22Rv1 (cell line): ENCODE measurements around the gene LRBA.

Experiments
- ZFX ChIP-seq: fragments of 450-650 bp; IDR thresholded peaks from 2 replicates; pipeline ENCODE4 v1.6.1; 2017; ENCODE audit warnings: antibody characterized with exemption, borderline replicate concordance
- TF ChIP-seq, protein P1 (sequence below): fragments of 450-650 bp; IDR thresholded peaks from 2 replicates; pipeline ENCODE4 v1.5.1; 2017; ENCODE audit warnings: mild to moderate bottlenecking

DNA sequence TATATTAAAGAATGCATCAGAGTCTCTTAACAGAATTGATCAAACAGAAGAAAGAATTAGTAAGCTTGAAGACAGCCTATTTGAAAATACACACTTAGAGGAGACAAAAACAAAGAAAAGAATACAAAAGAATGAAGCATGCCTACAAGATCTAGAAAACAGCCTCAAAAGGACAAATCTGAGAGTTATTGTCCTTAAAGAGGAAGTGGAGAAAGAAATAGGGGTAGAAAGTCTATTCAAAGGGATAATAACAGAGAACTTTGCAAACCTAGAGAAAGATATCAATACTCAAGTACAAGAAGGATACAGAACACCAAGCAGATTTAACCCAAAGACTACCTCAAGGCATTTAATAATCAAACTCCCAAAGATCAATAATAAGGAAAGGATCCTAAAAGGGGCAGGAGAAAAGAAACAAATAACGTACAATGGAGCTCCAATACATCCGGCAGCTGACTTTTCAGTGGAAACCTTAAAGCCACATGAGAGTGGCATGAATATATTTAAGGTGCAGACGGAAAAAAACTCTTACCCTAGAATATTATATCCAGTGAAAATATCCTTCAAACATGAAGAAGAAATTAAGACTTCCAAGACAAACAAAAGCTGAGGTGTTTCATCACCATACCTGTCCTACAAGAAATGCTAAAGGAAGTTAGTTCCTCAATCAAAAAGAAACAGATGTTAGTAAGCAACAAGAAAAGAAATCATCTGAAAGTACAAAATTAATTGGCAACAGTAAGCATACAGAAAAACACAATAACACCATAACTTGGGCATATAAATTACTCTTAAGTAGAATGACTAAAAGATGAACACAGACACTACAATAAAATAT is 36.1 kb downstream of the LRBA start:
- TF ChIP-seq, protein P1, sequence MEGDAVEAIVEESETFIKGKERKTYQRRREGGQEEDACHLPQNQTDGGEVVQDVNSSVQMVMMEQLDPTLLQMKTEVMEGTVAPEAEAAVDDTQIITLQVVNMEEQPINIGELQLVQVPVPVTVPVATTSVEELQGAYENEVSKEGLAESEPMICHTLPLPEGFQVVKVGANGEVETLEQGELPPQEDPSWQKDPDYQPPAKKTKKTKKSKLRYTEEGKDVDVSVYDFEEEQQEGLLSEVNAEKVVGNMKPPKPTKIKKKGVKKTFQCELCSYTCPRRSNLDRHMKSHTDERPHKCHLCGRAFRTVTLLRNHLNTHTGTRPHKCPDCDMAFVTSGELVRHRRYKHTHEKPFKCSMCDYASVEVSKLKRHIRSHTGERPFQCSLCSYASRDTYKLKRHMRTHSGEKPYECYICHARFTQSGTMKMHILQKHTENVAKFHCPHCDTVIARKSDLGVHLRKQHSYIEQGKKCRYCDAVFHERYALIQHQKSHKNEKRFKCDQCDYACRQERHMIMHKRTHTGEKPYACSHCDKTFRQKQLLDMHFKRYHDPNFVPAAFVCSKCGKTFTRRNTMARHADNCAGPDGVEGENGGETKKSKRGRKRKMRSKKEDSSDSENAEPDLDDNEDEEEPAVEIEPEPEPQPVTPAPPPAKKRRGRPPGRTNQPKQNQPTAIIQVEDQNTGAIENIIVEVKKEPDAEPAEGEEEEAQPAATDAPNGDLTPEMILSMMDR = no peak
- no peak for TF ChIP-seq ZFX
